Breast epithelium (tissue), 3 donors: ENCODE results near the gene BMAL1.
"Not testable (repeated sequence)": the region's sequence is repeated elsewhere in the genome, so short reads cannot be mapped to it uniquely, and the experiment has no call there.

Experiments
- CTCF ChIP-seq, 3 donors: fragments of 450-650 bp; IDR thresholded peaks; one replicate each; pipeline ENCODE4 v1.5.1; 2016 to 2017; ENCODE audit warnings: antibody characterized with exemption in 3 of 3, mild to moderate bottlenecking in 3 of 3, moderate library complexity in 3 of 3
- POLR2A ChIP-seq: fragments of 450-650 bp; IDR thresholded peaks from one replicate; pipeline ENCODE4 v1.6.1; 2016; ENCODE audit warnings: antibody characterized with exemption, mild to moderate bottlenecking, moderate library complexity
- POLR2AphosphoS5 ChIP-seq, 3 donors: sonication (generic); formaldehyde crosslinking; IDR thresholded peaks; one replicate each; pipeline ENCODE4 v1.6.1; 2017; ENCODE audit warnings: antibody characterized with exemption in 3 of 3

DNA sequence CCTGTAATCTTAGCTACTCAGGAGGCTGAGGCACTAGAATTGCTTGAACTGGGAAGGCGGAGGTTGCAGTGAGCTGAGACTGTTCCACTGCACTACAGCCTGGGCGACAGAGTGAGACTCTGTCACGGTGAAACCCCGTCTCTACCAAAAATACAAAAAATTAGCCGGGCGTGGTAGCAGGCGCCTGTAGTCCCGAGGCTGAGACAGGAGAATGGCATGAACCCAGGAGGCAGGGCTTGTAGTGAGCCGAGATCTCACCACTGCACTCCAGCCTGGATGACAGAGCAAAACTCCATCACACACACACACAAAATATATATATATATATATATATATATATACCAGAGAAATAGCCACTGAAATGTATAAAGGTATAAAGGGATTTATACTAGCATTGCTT is 19.5 kb upstream of the BMAL1 start:
- not testable (repeated sequence) for TF ChIP-seq CTCF (IDR thresholded peaks at IDR 0.05); POLR2A; POLR2AphosphoS5 (IDR thresholded peaks at IDR 0.05)
